ENCODE results near the gene ADGRG6.

GRCh38 chr6:142336787-142337186 is 35.0 kb downstream of the ADGRG6 start:
- no peak for TF ChIP-seq POLR2A (IDR thresholded peaks at IDR 0.05; ENCODE audit: low read depth, low read length)
- no peak for TF ChIP-seq POU2F2 (IDR thresholded peaks at IDR 0.05; ENCODE audit: low read depth, low read length)
- TF ChIP-seq POLR2AphosphoS5 (IDR thresholded peaks at IDR 0.05; ENCODE audit: low read depth, low read length) = no peak
